ENCODE measurements around the gene RAB36.

RAB36 gene

GRCh38 chr22:23109079-23109347 is 36.3 kb upstream of the RAB36 start:
- no peak for DNase-seq

- no peak for DNase-seq
Observed at GRCh38 chr22:23109441-23109978, 35.8 kb upstream of the RAB36 start.

GRCh38 chr22:23110190-23110921 is 34.9 kb upstream of the RAB36 start:
- peak; percentile 31 for DNase-seq

- DNase-seq: peak; percentile 31
Observed at GRCh38 chr22:23110922-23111527, 34.3 kb upstream of the RAB36 start.

GRCh38 chr22:23112472-23113012 is 32.7 kb upstream of the RAB36 start:
- no peak for DNase-seq

GRCh38 chr22:23113067-23113846 is 32.0 kb upstream of the RAB36 start:
- peak; percentile 78 for DNase-seq

GRCh38 chr22:23113847-23114720 is 31.2 kb upstream of the RAB36 start:
- DNase-seq: no peak

GRCh38 chr22:23114721-23115020 is 30.6 kb upstream of the RAB36 start:
- no peak for DNase-seq

- DNase-seq: no peak
Observed at GRCh38 chr22:23115369-23115768, 29.9 kb upstream of the RAB36 start.

- DNase-seq: no peak
Observed at GRCh38 chr22:23115825-23116494, 29.3 kb upstream of the RAB36 start.

- DNase-seq: no peak
Observed at GRCh38 chr22:23116506-23117263, 28.6 kb upstream of the RAB36 start.

- no peak for DNase-seq
Observed at GRCh38 chr22:23117275-23117674, 28.0 kb upstream of the RAB36 start.

- no peak for DNase-seq
Observed at GRCh38 chr22:23117891-23118646, 27.2 kb upstream of the RAB36 start.

GRCh38 chr22:23118647-23119493 is 26.4 kb upstream of the RAB36 start:
- no peak for DNase-seq

GRCh38 chr22:23119494-23120414 is 25.5 kb upstream of the RAB36 start:
- no peak for DNase-seq

GRCh38 chr22:23120415-23120899 is 24.8 kb upstream of the RAB36 start:
- no peak for DNase-seq

- DNase-seq: no peak
Observed at GRCh38 chr22:23121000-23121421, 24.3 kb upstream of the RAB36 start.

GRCh38 chr22:23121424-23121823 is 23.9 kb upstream of the RAB36 start:
- DNase-seq: no peak

Data from NCI-H1694 (cell line).